Measurements from ENCODE around the gene MEGF10. TPM values are rescaled to one million over a fixed set of nuclear protein-coding genes. Genes with fewer than 3 reads are reported as not detected.

MEGF10 gene
- total RNA-seq, 2 donors from 2014 or later: not detected

- no peak for DNase-seq
- H3K27me3 Mint-ChIP-seq: peaks cover 45% of the 10 kb centered on the region
- peaks cover 2% of the 10 kb centered on the region for H3K36me3 Mint-ChIP-seq (ENCODE audit: low read depth)
- no peaks in the 10 kb centered on the region for H3K9me3 ChIP-seq (ENCODE audit: control insufficient read depth, low read length, poor library complexity, severe bottlenecking)
- H3K4me3 Mint-ChIP-seq: no peak overlapping the region
- H3K4me1 Mint-ChIP-seq: peaks cover 3% of the 10 kb centered on the region
- H3K27ac Mint-ChIP-seq: no peak overlapping the region
- ATAC-seq: no peak
These were observed 111.8 kb downstream of the MEGF10 start for GRCh38 chr5:127402361-127402760.

- H3K4me1 Mint-ChIP-seq: peaks cover 3% of the 10 kb centered on the region
- no peaks in the 10 kb centered on the region for H3K9me3 ChIP-seq (ENCODE audit: control insufficient read depth, low read length, poor library complexity, severe bottlenecking)
- H3K27ac Mint-ChIP-seq: no peak overlapping the region
- peaks cover 2% of the 10 kb centered on the region for H3K36me3 Mint-ChIP-seq (ENCODE audit: low read depth)
- peaks cover 36% of the 10 kb centered on the region for H3K27me3 Mint-ChIP-seq
- DNase-seq (no peak), ATAC-seq (no peak)
- H3K4me3 Mint-ChIP-seq: no peak overlapping the region
These were observed 113.6 kb downstream of the MEGF10 start for GRCh38 chr5:127404190-127404589.

- H3K4me1 Mint-ChIP-seq: peaks cover 7% of the 10 kb centered on the region
- H3K4me3 Mint-ChIP-seq: no peak overlapping the region
- H3K9me3 ChIP-seq (ENCODE audit: control insufficient read depth, low read length, poor library complexity, severe bottlenecking): no peaks in the 10 kb centered on the region
- H3K27me3 Mint-ChIP-seq: peaks cover 37% of the 10 kb centered on the region
- DNase-seq (no peak), ATAC-seq (no peak)
- H3K27ac Mint-ChIP-seq: no peak overlapping the region
- no peaks in the 10 kb centered on the region for H3K36me3 Mint-ChIP-seq (ENCODE audit: low read depth)
These were observed 115.9 kb downstream of the MEGF10 start for GRCh38 chr5:127406326-127407121.

- no peak overlapping the region for H3K4me3 Mint-ChIP-seq
- peaks cover 7% of the 10 kb centered on the region for H3K4me1 Mint-ChIP-seq
- H3K27me3 Mint-ChIP-seq: peaks cover 24% of the 10 kb centered on the region
- no peaks in the 10 kb centered on the region for H3K36me3 Mint-ChIP-seq (ENCODE audit: low read depth)
- no peak overlapping the region for H3K27ac Mint-ChIP-seq
- no peaks in the 10 kb centered on the region for H3K9me3 ChIP-seq (ENCODE audit: control insufficient read depth, low read length, poor library complexity, severe bottlenecking)
- DNase-seq: no peak
- peak; percentile 33 for ATAC-seq
These were observed 118.8 kb downstream of the MEGF10 start for GRCh38 chr5:127409246-127409917.

DNA sequence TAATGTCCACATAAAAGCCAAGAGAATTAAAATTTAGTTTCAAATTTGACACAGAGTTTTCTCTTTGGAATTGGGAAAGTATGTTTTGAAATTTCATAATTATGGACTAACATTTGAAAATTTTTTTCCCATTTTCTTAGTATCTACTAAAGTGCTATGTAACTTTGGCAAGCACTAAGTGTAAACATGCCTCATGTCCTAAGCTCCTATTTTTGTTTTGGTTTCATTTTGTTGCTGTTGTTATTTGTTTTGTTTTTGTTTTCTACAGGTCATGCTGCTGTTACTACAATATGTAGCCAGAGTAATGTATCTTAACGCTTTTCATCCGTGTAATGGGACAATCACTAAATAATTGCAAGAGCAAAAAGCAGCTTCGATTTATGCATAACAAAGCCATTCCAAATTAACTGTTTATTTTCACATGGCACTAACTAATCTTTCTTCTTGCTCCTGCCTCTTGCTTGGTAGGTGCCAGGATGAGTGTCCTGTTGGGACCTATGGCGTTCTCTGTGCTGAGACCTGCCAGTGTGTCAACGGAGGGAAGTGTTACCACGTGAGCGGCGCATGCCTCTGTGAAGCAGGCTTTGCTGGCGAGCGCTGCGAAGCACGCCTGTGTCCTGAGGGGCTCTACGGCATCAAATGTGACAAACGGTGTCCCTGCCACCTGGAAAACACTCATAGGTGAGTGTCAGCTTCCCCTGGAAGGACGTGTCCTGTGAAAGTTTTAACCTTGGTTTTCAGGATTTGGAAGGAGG is 119.5 kb downstream of the MEGF10 start:
- ATAC-seq (no peak), DNase-seq (no peak)
- H3K4me3 Mint-ChIP-seq: no peak overlapping the region
- H3K4me1 Mint-ChIP-seq: peaks cover 7% of the 10 kb centered on the region
- H3K27me3 Mint-ChIP-seq: peaks cover 18% of the 10 kb centered on the region
- no peak overlapping the region for H3K27ac Mint-ChIP-seq
- no peaks in the 10 kb centered on the region for H3K9me3 ChIP-seq (ENCODE audit: control insufficient read depth, low read length, poor library complexity, severe bottlenecking)
- H3K36me3 Mint-ChIP-seq (ENCODE audit: low read depth): no peaks in the 10 kb centered on the region

DNA sequence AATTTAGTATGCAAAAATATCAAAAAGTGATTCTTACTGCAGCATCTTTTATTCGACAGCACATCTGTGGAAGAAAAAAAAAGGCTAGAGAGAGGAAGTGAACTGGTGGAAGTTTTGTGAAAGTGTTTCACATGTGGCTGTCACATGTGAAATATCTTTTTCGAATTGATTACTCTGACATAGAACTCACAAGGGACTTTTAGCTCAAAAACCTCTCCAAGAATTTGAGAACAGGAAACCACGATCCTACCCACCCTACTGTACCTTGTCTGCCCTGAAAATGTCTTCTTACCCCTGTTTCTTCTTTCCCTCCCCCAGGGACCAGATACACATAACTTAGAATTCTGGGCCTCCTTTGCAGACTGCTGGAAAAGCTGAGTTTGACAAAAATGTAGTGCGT is 120.4 kb downstream of the MEGF10 start:
- H3K9me3 ChIP-seq (ENCODE audit: control insufficient read depth, low read length, poor library complexity, severe bottlenecking): no peaks in the 10 kb centered on the region
- peaks cover 7% of the 10 kb centered on the region for H3K4me1 Mint-ChIP-seq
- peaks cover 16% of the 10 kb centered on the region for H3K27me3 Mint-ChIP-seq
- no peak for DNase-seq
- no peak for ATAC-seq
- H3K36me3 Mint-ChIP-seq (ENCODE audit: low read depth): no peaks in the 10 kb centered on the region
- H3K4me3 Mint-ChIP-seq: no peak overlapping the region
- peak overlapping the region; percentile 27 for H3K27ac Mint-ChIP-seq

DNA sequence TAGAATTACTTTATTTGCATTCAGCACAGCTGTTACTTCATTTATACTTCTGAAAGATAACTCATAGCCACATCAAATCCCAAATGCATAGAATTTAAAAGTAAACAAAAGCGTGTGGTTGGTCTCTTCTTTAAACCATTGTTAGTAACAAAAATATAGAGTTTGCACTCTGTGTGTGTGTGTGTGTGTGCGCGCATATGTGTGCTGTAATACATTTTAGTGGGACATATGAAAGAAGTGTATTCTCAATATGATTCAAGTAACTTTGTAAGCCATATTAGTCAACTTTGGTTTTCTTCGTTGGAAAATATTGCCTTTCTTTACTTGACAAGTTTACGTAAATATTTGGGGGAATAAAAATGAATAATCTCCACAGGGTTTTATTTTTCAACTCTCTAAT is 120.8 kb downstream of the MEGF10 start:
- H3K27ac Mint-ChIP-seq: peak overlapping the region; percentile 27
- no peaks in the 10 kb centered on the region for H3K9me3 ChIP-seq (ENCODE audit: control insufficient read depth, low read length, poor library complexity, severe bottlenecking)
- peaks cover 11% of the 10 kb centered on the region for H3K27me3 Mint-ChIP-seq
- no peak for DNase-seq
- peaks cover 7% of the 10 kb centered on the region for H3K4me1 Mint-ChIP-seq
- H3K4me3 Mint-ChIP-seq: no peak overlapping the region
- no peak for ATAC-seq
- H3K36me3 Mint-ChIP-seq (ENCODE audit: low read depth): no peaks in the 10 kb centered on the region

GRCh38 chr5:127412698-127413097 is 122.1 kb downstream of the MEGF10 start:
- H3K27me3 Mint-ChIP-seq: peaks cover 8% of the 10 kb centered on the region
- H3K36me3 Mint-ChIP-seq (ENCODE audit: low read depth): no peaks in the 10 kb centered on the region
- H3K4me1 Mint-ChIP-seq: peaks cover 7% of the 10 kb centered on the region
- ATAC-seq (no peak), DNase-seq (no peak)
- H3K9me3 ChIP-seq (ENCODE audit: control insufficient read depth, low read length, poor library complexity, severe bottlenecking): no peaks in the 10 kb centered on the region
- no peak overlapping the region for H3K4me3 Mint-ChIP-seq
- H3K27ac Mint-ChIP-seq: no peak overlapping the region

DNA sequence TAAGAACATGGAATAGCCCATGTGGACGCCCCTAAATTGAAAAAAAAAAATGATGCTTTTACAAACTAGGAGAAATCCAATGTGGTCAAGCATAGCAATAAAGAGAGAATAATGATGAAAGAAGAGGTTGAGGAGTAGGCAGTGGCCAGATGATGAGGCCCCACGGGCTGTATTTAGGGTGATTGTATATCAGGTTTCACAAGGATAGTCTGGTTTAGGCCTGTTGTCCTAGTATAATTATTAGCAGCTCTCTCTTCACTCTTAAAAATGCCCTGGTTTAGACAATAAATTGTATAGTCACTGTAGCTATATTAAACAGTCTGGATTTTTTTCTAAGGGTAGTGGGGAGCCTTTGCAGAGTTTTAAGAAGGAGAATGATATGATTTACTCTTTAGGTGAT is 124.4 kb downstream of the MEGF10 start:
- Mint-ChIP-seq H3K36me3 (ENCODE audit: low read depth) (no peaks in the 10 kb centered on the region), H3K4me3 (no peak overlapping the region), H3K27ac (no peak overlapping the region), H3K27me3 (peaks cover 15% of the 10 kb centered on the region), H3K4me1 (peaks cover 5% of the 10 kb centered on the region)
- ATAC-seq: no peak
- DNase-seq: no peak
- H3K9me3 ChIP-seq (ENCODE audit: control insufficient read depth, low read length, poor library complexity, severe bottlenecking): no peaks in the 10 kb centered on the region

DNA sequence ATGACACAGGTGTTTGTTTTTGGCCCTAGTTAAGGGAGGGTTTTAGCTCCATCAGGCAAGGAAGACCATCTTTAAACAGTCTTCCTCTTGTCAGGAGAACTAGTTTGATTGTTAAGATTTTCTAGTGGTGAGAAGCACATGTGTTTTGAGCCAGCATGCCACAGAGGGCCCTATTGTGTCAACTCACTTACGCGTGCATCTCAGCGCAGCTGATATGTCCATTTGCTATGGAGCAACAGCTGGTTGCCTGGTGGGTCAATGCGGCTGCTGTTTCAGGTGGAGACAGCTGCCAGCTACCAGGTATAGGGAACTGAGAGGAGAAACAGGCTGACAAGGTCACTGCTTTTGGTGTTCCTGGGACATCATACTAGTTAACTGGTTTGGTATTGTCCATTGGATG is 126.3 kb downstream of the MEGF10 start:
- no peak for DNase-seq
- H3K4me1 Mint-ChIP-seq: no peaks in the 10 kb centered on the region
- H3K36me3 Mint-ChIP-seq (ENCODE audit: low read depth): no peaks in the 10 kb centered on the region
- no peak for ATAC-seq
- H3K9me3 ChIP-seq (ENCODE audit: control insufficient read depth, low read length, poor library complexity, severe bottlenecking): no peaks in the 10 kb centered on the region
- no peak overlapping the region for H3K4me3 Mint-ChIP-seq
- no peak overlapping the region for H3K27ac Mint-ChIP-seq
- H3K27me3 Mint-ChIP-seq: peaks cover 20% of the 10 kb centered on the region

- no peak for DNase-seq
- Mint-ChIP-seq H3K27me3 (peaks cover 20% of the 10 kb centered on the region), H3K36me3 (ENCODE audit: low read depth) (no peaks in the 10 kb centered on the region), H3K4me3 (no peak overlapping the region), H3K4me1 (no peaks in the 10 kb centered on the region), H3K27ac (no peak overlapping the region)
- no peak for ATAC-seq
- no peaks in the 10 kb centered on the region for H3K9me3 ChIP-seq (ENCODE audit: control insufficient read depth, low read length, poor library complexity, severe bottlenecking)
These were observed 126.9 kb downstream of the MEGF10 start for GRCh38 chr5:127417528-127417927.

DNA sequence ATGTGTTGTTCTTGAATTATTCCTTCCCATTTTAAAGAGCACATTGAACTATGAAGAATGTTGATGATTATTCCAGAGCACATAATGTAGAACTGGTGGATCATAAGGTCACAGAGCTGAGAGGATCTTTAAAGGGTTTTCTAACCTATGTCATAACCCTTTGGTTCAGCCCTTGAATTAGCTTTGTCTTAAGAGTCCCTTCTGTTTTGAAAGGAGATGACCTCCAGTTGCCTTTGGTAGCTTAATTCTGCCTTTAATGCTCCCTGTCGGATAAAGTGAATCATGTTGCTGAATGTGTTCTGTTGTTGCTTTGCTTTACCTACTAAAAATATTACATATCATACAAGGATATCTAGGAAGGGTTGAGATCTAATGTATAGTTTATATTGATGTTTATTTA is 127.8 kb downstream of the MEGF10 start:
- Mint-ChIP-seq H3K4me1 (peaks cover 1% of the 10 kb centered on the region), H3K27ac (no peak overlapping the region), H3K27me3 (peaks cover 20% of the 10 kb centered on the region), H3K4me3 (no peak overlapping the region), H3K36me3 (ENCODE audit: low read depth) (no peaks in the 10 kb centered on the region)
- no peak for DNase-seq
- H3K9me3 ChIP-seq (ENCODE audit: control insufficient read depth, low read length, poor library complexity, severe bottlenecking): no peaks in the 10 kb centered on the region
- ATAC-seq: no peak

DNA sequence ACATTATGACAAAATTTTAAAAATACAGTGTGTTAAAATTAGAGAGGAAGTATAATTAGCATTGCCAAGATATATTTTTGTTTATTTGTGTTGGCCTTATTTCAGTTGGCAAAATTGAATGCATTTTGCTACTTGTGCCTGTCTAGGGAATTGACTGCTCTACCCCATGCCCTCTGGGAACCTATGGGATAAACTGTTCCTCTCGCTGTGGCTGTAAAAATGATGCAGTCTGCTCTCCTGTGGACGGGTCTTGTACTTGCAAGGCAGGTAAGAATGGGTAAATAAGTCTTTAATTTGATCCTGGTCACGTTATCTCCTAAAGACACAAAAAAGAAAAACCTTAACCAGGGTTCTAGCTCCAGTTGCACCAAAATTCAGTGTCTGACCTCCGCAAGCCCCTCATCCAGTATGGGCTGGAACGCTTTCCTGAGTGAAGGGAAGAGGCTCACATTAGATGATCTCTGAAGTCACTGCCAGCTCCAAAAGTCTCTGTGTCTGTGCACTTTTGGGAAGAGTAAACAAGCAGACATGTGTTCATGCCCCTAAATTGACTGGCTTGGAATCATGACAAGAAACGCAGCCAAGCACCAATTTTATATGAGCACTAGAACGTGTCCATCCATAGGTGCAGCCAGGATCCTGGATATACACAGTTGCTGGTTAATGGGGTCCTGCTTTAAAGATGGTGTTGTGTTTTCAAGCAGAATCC is 128.5 kb downstream of the MEGF10 start:
- Mint-ChIP-seq H3K36me3 (ENCODE audit: low read depth) (no peaks in the 10 kb centered on the region), H3K4me1 (peaks cover 2% of the 10 kb centered on the region), H3K27ac (no peak overlapping the region), H3K4me3 (no peak overlapping the region), H3K27me3 (peaks cover 20% of the 10 kb centered on the region)
- DNase-seq (no peak), ATAC-seq (no peak)
- H3K9me3 ChIP-seq (ENCODE audit: control insufficient read depth, low read length, poor library complexity, severe bottlenecking): no peaks in the 10 kb centered on the region
